HG03108 (cell line): Measurements from ENCODE around the gene SRGAP2C.
"Not testable (repeated sequence)": the region's sequence is repeated elsewhere in the genome, so short reads cannot be mapped to it uniquely, and the experiment has no call there.

Experiments used
- ATAC-seq: cut with Tn5 transposase; IDR thresholded peaks from one replicate; pipeline ENCODE4 v1.9.1; 2021; ENCODE audit warnings: moderate library complexity; ENCODE audit not compliant: unreplicated experiment

SRGAP2C gene

GRCh38 chr1:121226295-121226904, 41.6 kb downstream of the SRGAP2C start:
- ATAC-seq, result not testable (repeated sequence)

- not testable (repeated sequence) for ATAC-seq
These were observed 42.1 kb downstream of the SRGAP2C start for GRCh38 chr1:121226925-121227324.

DNA sequence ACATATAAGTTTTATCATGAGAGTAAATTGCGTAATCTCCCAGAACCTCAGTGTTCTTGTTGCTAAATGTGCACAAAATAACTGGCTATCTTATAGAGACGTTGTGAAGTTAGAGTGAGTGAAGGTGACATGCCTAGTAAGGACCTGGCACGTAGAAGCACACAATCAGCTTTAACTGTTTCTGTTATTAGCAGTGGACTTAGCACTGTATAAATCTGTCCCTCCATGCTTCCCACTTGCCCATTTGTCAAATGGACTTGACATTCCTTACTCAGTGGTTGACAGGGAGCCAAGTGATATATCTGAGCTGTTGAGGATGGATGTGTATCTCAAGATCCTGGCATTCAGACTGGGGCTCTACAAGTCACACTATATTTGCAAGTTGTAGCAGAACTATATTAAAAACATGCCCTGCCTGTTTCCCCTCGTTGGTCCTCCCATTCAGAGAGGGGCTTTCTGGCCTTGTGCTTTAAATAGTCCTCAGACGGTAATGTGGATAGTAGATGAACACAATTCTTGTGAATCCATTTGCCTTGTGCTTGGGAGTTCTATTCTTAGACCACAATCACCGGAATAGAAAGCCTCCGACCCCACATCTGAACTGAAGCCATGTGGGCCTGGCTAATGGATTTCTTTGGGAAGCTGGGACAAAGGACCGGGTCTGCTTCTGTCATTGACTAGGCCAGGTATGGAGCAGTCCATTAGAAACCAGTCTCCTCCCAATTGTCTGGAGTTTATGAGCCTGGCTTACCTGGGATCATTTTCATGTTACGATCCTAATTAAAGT, 43.0 kb downstream of the SRGAP2C start:
- not testable (repeated sequence) for ATAC-seq

DNA sequence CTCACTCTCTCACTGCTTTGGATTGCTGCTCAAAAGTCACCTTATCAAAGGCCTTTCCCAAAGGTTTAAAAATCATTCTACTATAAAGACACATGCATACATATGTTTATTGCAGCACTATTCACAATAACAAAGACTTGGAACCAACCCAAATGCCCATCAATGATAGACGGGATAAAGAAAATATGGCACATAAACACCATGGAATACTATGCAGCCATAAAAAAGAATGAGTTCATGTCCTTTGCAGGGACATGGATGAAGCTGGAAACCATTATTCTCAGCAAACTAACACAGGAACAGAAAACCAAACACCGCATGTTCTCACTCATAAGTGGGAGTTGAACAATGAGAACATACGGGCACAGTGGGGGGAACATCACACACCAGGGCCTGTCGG, 45.9 kb downstream of the SRGAP2C start:
- ATAC-seq, result not testable (repeated sequence)

- peak; percentile 63 for ATAC-seq
These were observed 47.8 kb downstream of the SRGAP2C start for GRCh38 chr1:121232445-121233125.

DNA sequence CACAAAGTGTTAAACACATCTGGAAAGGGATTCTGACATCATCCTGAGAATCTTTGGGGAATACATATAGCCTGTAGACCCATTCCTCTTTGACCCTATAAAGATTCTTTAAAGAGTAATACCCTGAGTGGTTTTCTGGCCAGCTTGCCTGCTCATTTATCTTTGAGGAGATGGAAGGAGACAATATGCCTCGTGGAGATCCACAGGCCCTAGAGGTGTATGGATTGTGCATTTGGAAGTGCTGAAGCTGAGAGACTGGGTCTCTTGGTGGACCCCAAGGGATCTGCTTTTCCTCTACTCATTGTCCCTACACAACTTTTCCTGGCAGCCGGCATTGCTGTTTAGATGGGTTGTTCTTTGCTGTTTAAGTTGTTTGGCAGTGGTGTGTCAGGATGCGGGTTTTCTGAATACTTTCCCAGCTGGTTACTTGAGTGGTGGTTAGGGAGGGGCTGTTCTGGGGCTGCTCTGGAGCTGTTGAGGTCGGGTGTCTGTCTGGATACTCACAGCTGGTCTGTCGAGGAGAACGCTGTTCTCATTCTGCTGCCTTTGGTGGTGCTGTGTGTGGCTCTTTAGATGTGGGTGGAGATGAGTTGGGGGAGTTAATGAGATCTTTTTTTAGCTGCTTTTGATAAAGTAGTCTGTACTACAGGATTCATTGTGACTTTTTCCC, 49.5 kb downstream of the SRGAP2C start:
- not testable (repeated sequence) for ATAC-seq

- ATAC-seq, result peak; percentile 83
These were observed 53.6 kb downstream of the SRGAP2C start for GRCh38 chr1:121238384-121238783.

- not testable (repeated sequence) for ATAC-seq
These were observed 59.1 kb downstream of the SRGAP2C start for GRCh38 chr1:121243913-121244312.

GRCh38 chr1:121246399-121246798, 61.6 kb downstream of the SRGAP2C start:
- not testable (repeated sequence) for ATAC-seq

- ATAC-seq, result not testable (repeated sequence)
These were observed 67.9 kb downstream of the SRGAP2C start for GRCh38 chr1:121252656-121253055.

DNA sequence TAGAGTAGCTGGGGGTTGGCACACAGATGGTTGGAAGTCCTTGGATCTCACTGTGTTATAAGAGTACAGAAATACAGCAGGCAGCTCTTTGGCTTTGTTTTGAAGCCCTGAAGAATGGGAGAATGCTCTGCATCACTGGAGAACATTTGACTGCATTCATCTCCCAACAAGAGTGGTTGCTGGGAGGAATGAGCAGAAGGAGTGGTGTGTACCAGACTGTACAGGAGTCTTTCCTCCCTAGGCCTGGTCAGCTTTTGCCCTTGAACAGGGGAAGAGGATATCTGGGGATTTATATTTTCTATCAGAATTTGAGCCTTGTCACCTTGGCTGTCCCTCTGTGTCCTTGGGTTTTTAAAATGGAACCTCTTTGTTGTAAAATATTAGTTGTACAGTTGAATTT, 69.8 kb downstream of the SRGAP2C start:
- ATAC-seq, result not testable (repeated sequence)

DNA sequence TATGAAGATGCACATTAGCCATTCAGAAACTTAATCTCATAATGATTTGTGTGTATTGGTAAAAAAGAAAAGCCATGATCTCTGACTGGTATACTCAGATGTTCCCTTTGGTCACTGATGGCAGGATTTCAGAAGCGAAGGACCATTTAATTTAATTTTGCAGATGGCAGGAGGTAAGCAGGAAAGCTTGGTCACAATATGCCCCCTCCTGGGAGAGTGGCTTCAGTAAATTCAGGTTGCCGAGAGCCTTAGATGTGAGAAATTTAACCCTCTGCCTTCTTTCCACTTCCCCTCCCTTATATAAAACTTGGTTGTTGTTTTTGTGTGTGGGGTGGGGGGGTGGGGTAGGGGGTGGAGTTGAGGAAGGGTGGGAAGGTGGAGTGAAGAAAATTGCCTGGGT, 72.9 kb downstream of the SRGAP2C start:
- ATAC-seq, result not testable (repeated sequence)

GRCh38 chr1:121258134-121258533, 73.4 kb downstream of the SRGAP2C start:
- not testable (repeated sequence) for ATAC-seq

GRCh38 chr1:121260205-121260604, 75.4 kb downstream of the SRGAP2C start:
- not testable (repeated sequence) for ATAC-seq

DNA sequence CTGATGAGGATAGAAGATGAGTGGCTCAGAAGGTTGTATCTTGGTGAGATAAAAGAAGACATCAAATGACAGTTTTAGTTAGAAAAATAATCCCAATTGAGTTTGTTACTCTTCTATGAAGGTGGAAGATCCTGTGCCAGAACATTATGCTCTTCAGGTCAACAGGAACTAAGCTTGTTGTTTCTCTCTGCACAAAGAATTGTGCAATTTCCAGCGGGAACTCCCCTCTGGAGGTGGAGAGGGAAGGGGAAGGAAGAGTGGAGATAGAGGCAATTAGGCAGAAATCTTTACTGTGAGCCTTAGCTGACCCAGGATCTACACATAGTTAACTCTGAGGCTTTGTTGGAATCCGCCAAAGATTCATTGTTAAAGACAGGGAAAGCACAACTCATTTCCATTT, 77.4 kb downstream of the SRGAP2C start:
- not testable (repeated sequence) for ATAC-seq

- peak; percentile 56 for ATAC-seq
These were observed 79.0 kb downstream of the SRGAP2C start for GRCh38 chr1:121263789-121264244.

GRCh38 chr1:121267072-121267471, 82.3 kb downstream of the SRGAP2C start:
- ATAC-seq, result not testable (repeated sequence)

GRCh38 chr1:121269309-121269708, 84.5 kb downstream of the SRGAP2C start:
- not testable (repeated sequence) for ATAC-seq

DNA sequence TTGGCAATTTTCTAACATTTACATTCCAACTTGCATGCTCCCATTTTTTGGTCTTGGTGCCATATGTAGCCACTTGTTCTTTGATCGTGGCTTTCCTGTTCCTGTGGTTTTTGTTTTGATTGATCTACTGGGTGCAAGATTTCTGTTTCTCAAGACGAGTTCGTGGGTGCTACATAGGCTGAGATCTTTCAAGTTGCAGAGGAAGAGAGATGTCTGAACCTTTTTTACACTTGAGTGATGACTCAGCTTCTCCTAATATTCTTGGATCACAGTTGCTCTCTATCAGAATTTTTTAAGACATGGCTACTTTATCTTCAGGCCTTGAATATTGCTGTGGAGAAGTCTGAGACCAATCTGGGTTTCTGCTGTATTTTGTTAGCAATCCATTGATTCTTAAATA, 85.2 kb downstream of the SRGAP2C start:
- ATAC-seq, result peak; percentile 35

DNA sequence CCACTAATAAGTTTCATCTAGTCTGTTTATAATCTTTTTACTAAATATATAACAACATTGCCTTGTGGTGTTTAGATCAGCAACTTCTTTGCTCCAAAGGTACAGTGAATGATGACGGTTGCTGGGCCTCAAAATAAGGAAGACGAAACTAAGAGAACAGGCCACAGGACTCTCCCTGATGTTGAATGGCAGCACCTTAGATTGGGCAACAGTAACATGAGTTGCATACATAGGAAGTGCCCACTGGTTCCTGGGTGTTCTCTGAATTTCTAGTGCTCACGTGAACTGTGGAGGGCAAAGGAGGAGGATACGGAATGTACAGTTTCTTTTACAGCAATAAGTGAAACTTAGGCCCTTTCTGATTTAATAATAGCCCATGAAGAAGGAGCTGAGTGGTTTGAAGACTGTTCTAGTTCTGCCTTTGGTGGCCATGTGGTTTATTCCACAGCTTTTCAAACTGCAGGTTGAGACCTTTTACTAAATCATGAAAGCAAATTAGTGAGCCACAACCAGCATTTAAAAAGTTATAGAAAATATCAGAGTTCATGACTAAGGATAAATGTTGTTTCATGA, 86.5 kb downstream of the SRGAP2C start:
- peak; percentile 52 for ATAC-seq

DNA sequence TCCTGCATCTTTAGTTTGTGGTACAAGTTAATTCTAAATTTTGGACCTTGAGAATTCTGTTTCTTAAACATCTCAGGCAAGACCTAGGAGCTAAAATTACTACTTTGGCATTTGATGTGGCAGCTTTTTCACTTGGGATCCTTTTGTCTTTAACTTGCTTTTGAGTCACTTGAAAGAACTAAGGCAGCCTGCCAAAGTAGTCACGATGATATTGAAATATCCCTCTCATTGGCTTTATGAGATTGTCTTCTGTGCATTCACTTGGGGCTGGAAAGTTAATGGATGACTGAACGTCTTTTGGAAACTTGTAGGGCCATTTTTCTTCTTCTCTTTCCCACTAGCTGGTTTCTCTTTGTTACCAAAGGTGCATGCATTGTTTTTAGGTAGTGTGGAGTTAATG, 90.7 kb downstream of the SRGAP2C start:
- not testable (repeated sequence) for ATAC-seq
